ENCODE results near the gene SLCO6A1.
"Not testable (repeated sequence)": the region's sequence is repeated elsewhere in the genome, so short reads cannot be mapped to it uniquely, and the experiment has no call there.

SLCO6A1 gene, protein sequence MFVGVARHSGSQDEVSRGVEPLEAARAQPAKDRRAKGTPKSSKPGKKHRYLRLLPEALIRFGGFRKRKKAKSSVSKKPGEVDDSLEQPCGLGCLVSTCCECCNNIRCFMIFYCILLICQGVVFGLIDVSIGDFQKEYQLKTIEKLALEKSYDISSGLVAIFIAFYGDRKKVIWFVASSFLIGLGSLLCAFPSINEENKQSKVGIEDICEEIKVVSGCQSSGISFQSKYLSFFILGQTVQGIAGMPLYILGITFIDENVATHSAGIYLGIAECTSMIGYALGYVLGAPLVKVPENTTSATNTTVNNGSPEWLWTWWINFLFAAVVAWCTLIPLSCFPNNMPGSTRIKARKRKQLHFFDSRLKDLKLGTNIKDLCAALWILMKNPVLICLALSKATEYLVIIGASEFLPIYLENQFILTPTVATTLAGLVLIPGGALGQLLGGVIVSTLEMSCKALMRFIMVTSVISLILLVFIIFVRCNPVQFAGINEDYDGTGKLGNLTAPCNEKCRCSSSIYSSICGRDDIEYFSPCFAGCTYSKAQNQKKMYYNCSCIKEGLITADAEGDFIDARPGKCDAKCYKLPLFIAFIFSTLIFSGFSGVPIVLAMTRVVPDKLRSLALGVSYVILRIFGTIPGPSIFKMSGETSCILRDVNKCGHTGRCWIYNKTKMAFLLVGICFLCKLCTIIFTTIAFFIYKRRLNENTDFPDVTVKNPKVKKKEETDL
- 0 reads per million in 2 experiments for total RNA-seq

DNA sequence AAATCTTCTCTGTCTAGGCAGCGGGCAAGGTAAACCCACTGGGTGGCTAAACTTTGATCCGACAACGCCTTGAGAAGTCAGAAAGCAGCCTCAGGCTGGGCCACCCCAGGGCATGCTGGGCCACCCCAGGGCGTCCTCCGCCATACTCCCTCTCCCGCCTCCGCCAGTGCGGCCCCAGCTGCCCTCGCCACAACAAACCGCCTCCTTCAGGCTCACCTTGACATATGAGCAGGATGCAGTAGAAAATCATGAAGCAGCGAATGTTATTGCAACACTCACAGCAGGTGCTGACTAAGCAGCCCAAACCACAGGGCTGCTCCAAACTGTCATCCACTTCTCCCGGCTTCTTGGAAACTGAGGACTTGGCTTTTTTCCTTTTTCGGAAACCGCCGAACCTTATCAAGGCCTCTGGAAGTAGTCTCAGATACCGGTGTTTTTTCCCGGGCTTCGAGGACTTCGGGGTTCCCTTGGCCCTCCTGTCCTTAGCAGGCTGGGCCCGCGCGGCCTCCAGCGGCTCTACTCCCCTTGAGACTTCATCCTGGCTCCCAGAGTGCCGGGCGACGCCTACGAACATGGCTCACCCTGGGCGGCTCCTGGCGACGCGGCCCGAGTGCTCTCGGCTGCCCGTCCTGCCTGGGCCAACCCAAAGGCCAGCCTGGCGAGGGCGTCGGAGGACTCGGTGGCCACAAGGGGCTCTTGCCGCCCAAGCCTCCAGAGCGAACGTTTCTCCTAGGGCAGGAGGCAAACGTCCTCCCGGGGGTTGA, at the start of gene SLCO6A1:
Gene SLCO6A1 (minus strand): TSS at position 731 of the 764 bp plus-strand sequence. CDS start 157 bp downstream, at position 574.
- DNase-seq (ENCODE audit: low read depth): no peak

DNA sequence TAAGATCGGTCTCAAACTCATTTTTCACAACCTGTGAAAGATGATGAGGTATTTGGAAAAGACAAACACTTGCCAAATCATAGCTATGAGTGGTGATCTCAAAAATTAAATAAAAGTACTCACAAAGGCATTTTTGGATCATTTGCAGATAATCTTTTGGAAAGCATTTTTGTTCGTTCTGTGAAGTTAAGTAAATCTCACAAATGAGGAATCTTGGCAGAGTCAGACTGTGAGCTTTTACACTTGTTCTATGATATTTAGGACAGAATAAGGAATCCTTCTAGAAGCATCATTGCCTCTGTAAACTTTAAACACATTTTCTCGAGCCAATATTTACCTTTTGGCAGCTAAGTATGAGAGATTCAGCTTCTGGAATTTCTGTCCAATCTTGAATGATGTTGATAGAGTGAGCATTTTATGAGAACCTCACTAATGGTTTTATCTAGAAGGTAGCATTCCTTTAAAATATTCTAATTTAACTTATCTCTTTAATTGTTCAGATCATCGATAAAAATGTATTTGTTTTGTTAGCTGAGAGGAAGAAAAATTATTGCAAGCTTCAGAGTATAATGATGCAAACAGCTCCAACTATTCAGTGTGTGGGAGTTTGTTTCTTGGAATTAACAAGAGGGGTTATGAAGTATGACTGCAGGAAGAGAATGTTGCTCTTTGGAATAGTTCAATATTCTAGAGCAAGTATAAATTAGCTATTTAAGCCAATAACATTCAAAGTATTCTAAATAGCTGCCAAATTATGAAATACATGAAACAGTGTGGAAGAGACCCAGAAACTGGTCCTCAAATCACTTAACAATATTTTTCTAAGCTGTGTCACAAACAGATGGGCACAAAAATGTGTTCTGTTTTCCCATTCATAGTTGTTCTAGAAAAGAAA, 48.6 kb upstream of the SLCO6A1 start:
- DNase-seq (ENCODE audit: low read depth): no peak

DNA sequence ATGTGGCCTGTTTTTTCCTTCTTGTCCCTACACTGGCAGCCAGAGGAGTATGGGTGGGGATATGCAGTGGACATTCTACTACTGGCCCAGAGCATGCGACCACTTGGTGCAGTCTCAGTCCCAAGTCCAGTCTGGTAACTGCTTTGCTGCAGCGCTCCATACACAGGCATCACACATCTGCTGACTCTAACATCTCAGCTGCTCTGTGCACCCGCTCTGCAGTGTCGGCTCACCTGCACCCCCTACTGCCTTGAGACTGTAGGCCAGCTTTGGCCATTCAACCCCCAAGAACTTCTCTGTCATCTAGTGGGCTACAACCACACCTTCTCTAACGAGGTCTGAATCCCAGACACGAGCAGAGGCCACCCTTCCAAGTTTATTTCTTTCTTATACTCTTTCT, 46.4 kb upstream of the SLCO6A1 start:
- no peak for DNase-seq (ENCODE audit: low read depth)

DNA sequence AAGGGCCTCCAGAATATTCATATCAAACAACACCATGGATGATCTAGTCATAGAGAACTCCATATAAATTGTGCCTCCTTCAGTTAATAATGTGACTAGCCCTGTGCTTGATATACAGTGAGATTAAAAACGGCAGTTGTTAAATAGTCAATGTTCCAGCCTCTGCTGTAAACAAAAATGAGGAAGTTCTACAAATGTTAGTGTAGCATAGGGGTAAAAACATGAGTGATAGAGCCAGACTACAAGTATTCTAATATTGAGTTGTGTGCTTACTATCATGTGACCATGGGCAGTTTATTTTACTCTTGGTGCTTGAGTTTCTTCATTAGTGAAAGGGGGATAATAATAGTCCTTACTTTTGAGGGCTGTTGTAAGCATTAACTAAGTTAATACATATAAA, 43.3 kb upstream of the SLCO6A1 start:
- DNase-seq (ENCODE audit: low read depth): no peak

DNA sequence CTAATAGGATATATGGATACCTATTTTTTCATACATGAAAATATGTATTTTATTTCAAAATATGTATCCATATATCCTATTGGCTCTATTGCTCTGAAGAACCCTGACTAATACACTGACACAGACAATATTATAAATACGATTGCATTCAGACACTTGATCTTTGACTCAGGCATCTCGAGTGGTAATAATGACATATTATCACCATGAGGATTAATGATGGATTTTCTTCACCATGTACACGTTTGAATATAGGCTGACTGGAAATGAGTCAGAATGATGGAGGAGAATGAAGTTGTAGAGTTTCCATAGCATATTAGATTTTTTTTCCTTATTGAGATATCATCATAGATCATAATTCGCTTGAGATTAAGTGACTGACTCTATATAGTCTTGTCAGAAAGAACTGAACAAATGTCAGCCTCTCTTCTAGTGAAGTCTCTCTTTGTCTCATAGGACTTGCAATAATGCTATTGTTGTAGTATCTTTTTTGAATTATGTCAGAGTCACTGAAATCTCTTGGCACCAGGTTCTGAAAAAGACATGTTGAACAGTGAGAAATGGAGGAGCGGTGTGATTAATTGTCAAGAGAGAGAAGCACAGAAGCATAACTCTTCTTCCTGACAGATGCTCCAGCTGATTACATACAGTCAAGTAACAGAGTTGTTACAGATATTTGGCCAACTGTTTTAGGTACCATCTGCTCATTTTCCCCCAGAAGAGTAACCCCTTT, 41.4 kb upstream of the SLCO6A1 start:
- DNase-seq (ENCODE audit: low read depth): no peak

DNA sequence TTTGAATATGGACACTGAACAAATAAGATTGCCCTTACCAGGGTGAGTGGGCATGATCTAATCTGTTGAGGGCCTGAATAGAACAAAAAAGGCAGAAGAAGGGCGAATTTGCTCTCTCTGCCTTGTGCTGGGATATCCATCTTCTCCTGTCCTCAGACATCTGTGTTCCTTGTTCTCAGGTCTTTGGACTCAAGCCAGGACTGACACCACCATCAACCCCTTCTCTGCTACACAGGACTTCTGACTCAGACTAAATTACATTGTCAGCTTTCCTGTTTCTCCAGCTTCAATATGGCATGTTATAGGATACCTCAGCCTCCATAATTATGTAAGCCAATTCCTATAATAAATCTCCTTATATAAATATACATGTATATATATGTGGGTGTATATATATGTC, 40.8 kb upstream of the SLCO6A1 start:
- DNase-seq (ENCODE audit: low read depth): no peak

DNA sequence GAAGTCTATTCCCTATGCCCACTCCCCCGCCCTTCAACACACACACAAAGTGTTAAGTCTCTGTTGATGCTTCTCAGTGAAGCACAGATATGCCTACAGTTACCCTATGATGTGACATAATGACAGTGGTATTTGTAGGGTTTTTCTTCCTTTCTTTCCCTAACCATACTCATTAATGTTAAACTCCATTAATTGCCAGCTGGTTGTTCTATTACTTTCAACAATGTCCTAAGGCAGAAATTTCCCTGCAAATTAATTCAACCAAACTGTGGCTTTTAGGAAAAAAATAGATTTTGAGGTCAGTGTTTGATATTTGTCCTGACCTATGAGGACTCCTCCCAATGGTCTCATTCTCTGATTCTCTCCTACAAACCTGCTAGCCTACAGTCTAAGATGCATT, 38.2 kb upstream of the SLCO6A1 start:
- no peak for DNase-seq (ENCODE audit: low read depth)

DNA sequence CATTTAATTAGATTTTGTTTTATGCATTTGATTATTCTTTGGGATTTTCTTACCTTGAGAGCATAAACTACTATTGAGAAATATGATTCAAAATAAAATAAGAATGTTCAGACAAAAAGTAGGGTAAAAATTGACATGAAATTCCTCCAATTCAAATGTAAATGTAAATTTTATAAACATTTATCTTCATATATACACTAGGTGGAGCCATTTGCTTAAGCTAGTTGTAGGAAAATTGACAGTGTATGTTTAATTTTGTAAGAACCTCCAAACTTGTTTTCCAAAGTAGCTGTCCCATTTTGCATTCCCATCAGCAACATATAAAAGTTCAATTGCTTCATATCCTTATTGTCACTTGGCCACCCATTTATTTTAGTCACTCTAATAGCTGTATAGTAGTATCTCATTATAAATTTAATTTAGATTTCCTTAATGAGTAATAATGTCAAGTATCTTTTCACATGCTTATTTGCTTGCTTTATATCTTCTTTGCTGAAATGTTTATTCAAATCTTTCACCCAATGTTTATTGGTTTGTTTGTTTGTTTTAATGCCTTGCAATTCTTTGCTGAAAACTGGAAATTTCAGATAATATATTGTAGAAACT, 37.6 kb upstream of the SLCO6A1 start:
- DNase-seq (ENCODE audit: low read depth): no peak

DNA sequence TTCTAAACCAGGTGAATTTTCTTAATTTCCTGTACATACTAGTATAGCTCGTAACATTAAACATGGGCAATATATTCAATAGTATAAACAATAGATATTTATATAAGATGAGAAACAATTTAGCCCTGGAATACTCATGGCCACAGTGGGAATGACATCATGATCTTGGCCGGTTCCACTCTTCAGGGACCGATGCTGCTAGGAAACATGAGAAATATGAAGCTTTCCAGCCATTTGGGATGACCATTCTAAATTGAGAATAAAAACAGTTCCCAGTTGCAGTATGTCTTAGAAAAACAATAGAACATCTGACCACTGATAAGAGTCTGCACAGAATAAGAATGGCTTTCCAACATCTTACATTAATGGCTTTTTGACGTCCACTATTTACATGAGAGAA, 33.3 kb upstream of the SLCO6A1 start:
- DNase-seq (ENCODE audit: low read depth): no peak

DNA sequence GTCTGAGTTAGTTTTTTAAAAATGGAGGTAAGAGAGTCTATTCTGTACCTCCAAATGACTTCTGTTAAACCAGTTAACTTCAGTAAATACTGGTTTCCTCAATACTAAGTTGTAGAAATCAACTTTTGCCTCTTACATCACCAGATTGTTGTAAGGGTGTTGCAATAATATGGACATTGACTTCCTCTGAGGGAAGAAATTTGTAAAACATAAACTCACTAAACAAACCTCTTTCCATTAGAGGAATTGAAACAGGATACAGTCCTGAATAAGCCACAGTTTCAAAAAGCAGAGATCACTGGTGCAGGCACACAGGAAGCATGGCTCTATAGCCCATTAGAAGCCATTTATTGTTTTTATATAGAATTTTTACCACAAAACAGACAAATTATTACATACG, 32.7 kb upstream of the SLCO6A1 start:
- no peak for DNase-seq (ENCODE audit: low read depth)

DNA sequence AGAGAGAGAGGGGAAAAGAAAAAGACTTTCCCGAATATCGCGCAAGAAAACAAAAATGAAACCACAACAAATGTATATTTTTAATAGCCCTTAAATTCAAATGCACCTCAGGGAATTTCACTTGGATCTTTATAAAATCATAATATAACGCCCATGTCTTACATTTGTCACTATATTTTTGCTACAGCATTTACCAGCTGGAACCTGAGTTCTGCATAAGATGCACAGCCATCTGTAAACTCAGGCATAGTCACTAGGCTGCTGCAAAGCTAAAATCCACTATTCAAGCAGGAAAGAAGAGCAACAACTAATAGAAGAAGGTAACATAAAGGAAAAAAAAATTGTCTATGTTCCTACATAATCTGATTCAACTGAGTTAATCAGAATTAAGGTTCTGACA, 30.6 kb upstream of the SLCO6A1 start:
- DNase-seq (ENCODE audit: low read depth): no peak

DNA sequence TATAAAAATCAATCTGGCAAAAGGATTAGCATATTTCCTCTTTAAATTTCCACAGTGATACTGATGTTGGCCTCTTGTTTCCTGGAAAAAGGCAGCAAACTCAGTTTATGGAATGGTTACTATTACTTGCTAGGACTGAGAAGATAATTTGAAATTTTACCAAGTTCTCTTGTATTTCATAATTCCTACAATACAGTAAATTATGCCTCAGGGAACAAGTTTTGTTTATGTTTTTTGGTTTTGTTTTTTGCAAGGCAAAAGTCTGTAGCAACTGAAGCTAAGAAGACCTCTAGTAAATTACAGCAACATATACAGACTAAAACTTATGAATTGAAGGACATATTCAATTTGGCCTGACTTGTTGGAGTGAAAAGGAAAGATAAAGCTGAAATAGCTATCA, 30.2 kb upstream of the SLCO6A1 start:
- no peak for DNase-seq (ENCODE audit: low read depth)

DNA sequence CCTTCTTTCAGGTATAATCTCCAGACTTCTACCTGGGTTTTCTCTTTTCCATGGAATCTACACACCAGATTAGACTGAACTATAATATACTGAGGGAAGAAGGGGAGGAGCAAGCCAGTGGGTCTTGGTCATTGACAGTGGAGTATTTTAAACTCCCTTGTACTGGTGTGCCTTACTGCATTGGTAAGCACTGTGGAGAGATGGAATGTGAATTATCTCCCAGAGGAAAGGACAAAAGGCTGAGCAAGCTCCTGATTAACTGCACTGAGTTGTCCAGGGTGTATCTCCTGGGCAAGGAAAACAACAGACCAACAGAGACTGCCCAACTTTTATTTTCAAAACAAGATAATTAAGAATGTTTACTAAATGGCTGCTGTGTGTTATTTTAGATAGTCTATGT, 29.8 kb upstream of the SLCO6A1 start:
- no peak for DNase-seq (ENCODE audit: low read depth)

DNA sequence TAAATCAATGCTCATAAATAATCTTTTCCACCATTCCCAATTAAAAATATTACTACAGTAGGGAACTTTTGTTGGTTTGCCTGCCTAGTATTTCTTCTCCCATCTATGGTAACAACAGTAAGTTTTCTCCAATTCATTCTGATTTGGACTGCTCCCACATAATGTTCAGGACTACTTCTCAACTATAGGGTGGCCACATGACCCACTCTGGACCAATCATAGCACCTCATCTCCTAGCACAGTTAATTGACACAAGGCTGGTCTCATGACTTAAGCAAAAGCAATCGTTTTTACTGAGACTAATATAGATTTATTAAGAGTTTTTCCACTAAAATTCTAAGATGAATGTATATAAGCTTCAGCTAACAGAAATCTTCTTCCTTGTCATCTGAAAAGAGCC, 28.7 kb upstream of the SLCO6A1 start:
- DNase-seq (ENCODE audit: low read depth): no peak

DNA sequence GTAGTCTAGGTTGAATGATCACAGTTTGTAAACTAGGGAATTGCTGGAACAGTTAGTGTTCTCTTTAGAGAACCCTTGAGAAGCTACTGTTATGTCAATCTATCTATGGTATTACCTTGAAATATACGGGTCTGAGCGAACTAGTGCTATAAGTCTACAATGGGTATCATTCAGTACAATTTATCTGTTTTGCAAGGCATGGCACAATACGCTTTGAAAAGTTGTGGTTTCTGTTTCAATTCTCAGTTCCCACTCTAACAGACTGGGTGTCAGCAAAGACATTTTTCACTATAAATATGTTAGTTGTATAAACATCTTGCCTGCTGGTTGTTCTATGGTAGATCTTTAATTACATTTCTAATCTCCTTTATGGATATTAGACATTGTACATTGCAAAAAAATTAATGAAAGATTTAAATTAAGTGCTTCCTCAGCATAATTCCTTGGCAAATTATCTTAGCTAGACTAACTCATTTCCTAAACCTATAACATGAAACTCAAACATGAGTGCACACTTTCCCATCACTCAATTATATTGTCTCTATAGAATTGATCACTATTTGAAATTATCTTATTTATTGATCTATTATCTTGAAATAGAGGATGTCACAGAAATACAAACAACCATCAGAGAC, 24.9 kb upstream of the SLCO6A1 start:
- DNase-seq (ENCODE audit: low read depth): no peak

DNA sequence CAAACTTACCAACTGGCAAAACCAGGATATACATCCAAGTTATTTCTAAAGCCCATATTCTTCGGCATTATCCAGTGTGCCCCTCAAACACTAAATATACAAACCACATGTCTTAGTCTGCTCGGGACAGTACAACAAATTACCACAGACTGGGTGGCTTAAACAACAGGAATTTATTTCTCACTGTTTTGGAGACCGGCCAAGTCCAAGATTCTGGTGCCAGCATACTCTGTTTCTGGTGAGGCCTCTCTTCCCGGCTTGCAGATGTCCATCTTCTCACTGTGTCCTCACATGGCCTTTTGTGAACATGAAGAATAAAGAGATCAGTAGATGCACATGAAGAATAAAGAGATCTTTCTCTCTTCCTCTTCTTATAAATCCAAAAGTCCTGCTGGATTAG, 12.9 kb upstream of the SLCO6A1 start:
- no peak for DNase-seq (ENCODE audit: low read depth)

DNA sequence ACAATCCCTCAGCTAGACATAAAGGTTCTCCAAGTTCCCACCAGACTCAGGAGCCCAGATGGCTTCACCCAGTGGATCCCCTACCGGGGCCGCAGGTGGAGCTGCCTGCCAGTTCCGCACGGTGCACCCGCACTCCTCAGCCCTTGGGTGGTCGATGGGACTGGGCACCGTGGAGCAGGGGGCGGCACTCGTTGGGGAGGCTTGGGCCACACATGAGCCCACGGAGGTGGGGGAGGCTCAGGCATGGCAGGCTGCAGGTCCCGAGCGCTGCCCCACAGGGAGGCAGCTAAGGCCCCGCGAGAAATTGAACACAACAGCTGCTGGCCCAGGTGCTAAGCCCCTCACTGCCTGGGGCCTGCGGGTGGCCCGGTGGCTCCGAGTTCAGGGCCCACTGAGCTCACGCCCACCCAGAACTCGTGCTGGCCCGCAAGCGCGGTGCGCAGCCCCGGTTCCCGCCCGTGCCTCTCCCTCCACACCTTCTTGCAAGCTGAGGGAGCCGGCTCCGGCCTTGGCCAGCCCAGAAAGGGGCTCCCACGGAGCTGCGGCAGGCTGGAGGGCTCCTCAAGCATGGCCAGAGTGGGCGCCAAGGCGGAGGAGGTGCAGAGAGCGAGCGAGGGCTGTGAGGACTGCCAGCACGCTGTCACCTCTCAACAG, 7.4 kb downstream of the SLCO6A1 start:
- DNase-seq (ENCODE audit: low read depth): not testable (repeated sequence)

DNA sequence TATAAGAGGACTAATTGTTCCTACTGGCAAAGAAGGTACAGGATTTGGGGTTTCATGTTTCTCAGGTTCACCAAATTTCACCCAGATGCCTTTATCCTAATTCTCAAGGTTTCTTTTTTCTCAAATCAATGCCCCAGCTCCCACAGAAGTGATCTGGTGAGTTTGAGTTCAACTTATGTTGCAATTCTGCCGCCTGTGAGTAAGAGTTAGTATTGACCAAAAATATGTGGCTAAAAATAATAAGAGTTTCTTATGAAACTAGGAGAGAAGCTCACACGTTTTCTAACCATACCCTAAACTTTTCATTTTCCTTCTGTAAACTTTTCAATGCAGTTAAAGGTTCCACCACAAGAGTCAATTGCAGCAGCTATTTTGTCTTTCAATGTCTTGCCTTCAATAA, 15.1 kb downstream of the SLCO6A1 start:
- no peak for DNase-seq (ENCODE audit: low read depth)

DNA sequence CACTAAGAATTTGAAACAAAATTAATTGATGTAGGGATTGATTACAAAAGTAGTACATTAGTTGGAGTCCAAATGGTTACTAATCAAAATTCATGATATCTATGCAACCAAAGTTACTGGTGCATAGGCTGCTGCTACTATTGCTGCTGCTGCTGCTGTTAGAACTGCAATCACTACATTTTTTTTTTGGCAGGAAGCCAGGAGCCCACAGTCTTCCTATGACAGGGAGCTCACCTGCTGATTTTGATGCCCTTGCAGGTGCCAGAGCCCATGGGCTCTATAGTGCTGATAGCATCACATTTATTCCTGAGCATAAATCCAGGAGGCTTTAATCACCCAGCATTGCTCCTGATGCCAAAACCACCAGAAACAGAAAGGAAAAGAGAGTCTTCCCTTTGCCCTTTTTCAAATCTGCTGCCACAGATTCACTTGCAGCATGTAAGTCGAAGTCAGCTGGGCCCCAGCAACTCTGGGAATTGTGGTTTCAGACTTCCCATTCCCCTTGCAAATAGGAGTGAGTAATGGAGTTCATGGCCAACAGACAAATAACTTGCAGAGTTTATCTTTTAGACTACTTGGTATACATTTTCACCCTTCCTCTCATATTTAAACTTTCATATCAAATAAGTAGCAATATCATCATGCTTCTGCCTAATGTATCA, 17.6 kb downstream of the SLCO6A1 start:
- no peak for DNase-seq (ENCODE audit: low read depth)

Measured in T follicular helper cell (primary cell).